ENCODE results near the gene DNAH12. TPM values are rescaled to one million over a fixed set of nuclear protein-coding genes. Genes with fewer than 3 reads are reported as not detected.

DNAH12 gene
- total RNA-seq, 1 experiment from 2014 or later: not detected

- Histone ChIP-seq H4K20me1 (ENCODE audit: insufficient read depth) (no peaks in the 10 kb centered on the region), H3K9me2 (ENCODE audit: insufficient read depth) (no peaks in the 10 kb centered on the region), H3K27ac (ENCODE audit: low read depth, low read length) (no peak overlapping the region), H2AFZ (ENCODE audit: low read depth, low read length, poor library complexity, severe bottlenecking) (no peak overlapping the region), H3K27me3 (ENCODE audit: insufficient read depth, low read length) (no peaks in the 10 kb centered on the region), H3K9ac (ENCODE audit: low read length) (no peak overlapping the region), H3K4me1 (ENCODE audit: control insufficient read depth in 1 of 2, insufficient read depth in 2 of 2, low read length in 2 of 2) (peaks cover 0 to 7% of the 10 kb centered on the region in 2 experiments; a peak in 1 of 4 replicates), H3K9me3 (ENCODE audit: control insufficient read depth in 1 of 2, insufficient read depth in 1 of 2, low read depth in 1 of 2, low read length in 2 of 2) (no peaks in the 10 kb centered on the region), H3K36me3 (ENCODE audit: control insufficient read depth in 1 of 2, insufficient read depth in 2 of 2, low read length in 2 of 2) (peaks cover 0 to 3% of the 10 kb centered on the region in 2 experiments; a peak in 1 of 4 replicates), H3K79me2 (ENCODE audit: insufficient read depth, low read length) (no peaks in the 10 kb centered on the region), H3K4me3 (replicated peaks in 1 of 2; ENCODE audit: low read depth in 1 of 2, low read length in 2 of 2) (no peak overlapping the region), H3K4me2 (ENCODE audit: low read length) (no peak overlapping the region)
- ChIA-PET CTCF (no interaction called here), POLR2A (interaction anchor here (0.9 kb wide), 1 partner anchor 15 kb away, joined by 3 read pairs; no protein-coding TSS in a partner anchor), RAD21 (ENCODE audit: low non-redundant PET in 1 of 2, low total read pairs in 2 of 2, uncharacterized antibody in 2 of 2, unreplicated experiment in 2 of 2) (no interaction called here)
- TF ChIP-seq ATF3 (IDR thresholded peaks at IDR 0.05): no peak
- no peak for ATAC-seq
- no TSS peak for BruUV-seq (replicated peaks)
- no peak for DNase-seq (ENCODE audit: low read depth, low spot score)
- intact Hi-C loops (cut with micrococcal nuclease): no loop called here
Measured at GRCh38 chr3:57279685-57280084, 264.5 kb downstream of the DNAH12 start.

GRCh38 chr3:57278237-57278636, 265.9 kb downstream of the DNAH12 start:
- no peaks in the 10 kb centered on the region for H3K9me3 ChIP-seq (ENCODE audit: control insufficient read depth in 1 of 2, insufficient read depth in 1 of 2, low read depth in 1 of 2, low read length in 2 of 2)
- no peak overlapping the region for H3K9ac ChIP-seq (ENCODE audit: low read length)
- H3K27ac ChIP-seq (ENCODE audit: low read depth, low read length): no peak overlapping the region
- BruUV-seq (replicated peaks): no TSS peak
- H3K4me1 ChIP-seq (ENCODE audit: control insufficient read depth in 1 of 2, insufficient read depth in 2 of 2, low read length in 2 of 2): peaks cover 0 to 7% of the 10 kb centered on the region in 2 experiments; a peak in 1 of 4 replicates
- ChIA-PET POLR2A (no interaction called here), CTCF (no interaction called here), RAD21 (ENCODE audit: low non-redundant PET in 1 of 2, low total read pairs in 2 of 2, uncharacterized antibody in 2 of 2, unreplicated experiment in 2 of 2) (no interaction called here)
- no peaks in the 10 kb centered on the region for H3K9me2 ChIP-seq (ENCODE audit: insufficient read depth)
- H3K79me2 ChIP-seq (ENCODE audit: insufficient read depth, low read length): no peaks in the 10 kb centered on the region
- no peaks in the 10 kb centered on the region for H3K27me3 ChIP-seq (ENCODE audit: insufficient read depth, low read length)
- DNase-seq (ENCODE audit: low read depth, low spot score) (no peak), ATAC-seq (no peak)
- no peak overlapping the region for H3K4me3 ChIP-seq (replicated peaks in 1 of 2; ENCODE audit: low read depth in 1 of 2, low read length in 2 of 2)
- H3K36me3 ChIP-seq (ENCODE audit: control insufficient read depth in 1 of 2, insufficient read depth in 2 of 2, low read length in 2 of 2): peaks cover 0 to 3% of the 10 kb centered on the region in 2 experiments; a peak in 1 of 4 replicates
- no peak overlapping the region for H3K4me2 ChIP-seq (ENCODE audit: low read length)
- no peaks in the 10 kb centered on the region for H4K20me1 ChIP-seq (ENCODE audit: insufficient read depth)
- H2AFZ ChIP-seq (ENCODE audit: low read depth, low read length, poor library complexity, severe bottlenecking): no peak overlapping the region
- TF ChIP-seq EZH2phosphoT487 (IDR thresholded peaks at IDR 0.05; ENCODE audit: borderline replicate concordance) (no peak), CTCF (IDR thresholded peaks at IDR 0.05 in 2 of 3, conservative IDR thresholded peaks at IDR 0.05 in 1 of 3; ENCODE audit: borderline replicate concordance in 1 of 3, insufficient read depth in 1 of 3, low read depth in 2 of 3, low read length in 2 of 3) (no peak), CBX3 (IDR thresholded peaks at IDR 0.05; ENCODE audit: low read depth) (no peak), POLR2AphosphoS5 (IDR thresholded peaks at IDR 0.05; ENCODE audit: low read depth, low read length) (no peak), FOSL1 (IDR thresholded peaks at IDR 0.05; ENCODE audit: low read depth) (no peak), ZFX (IDR thresholded peaks at IDR 0.05) (no peak)
- intact Hi-C loops (cut with micrococcal nuclease): no loop called here

All from HCT116 (cell line).